Stimulated activated CD8-positive, alpha-beta memory T cell treated with anti-CD3 and anti-CD28 coated beads, Interleukin-4, amount 100 ng/mL, for 1 hour (primary cell): Measurements from ENCODE around the gene FSTL4.
"Not testable (repeated sequence)": the region's sequence is repeated elsewhere in the genome, so short reads cannot be mapped to it uniquely, and the experiment has no call there.

ENCODE experiments used
- DNase-seq, 2 donors: peaks; one replicate each; pipeline ENCODE4 v3.0.0-alpha.2; 2020; ENCODE audit warnings: low read depth in 2 of 2, low spot score in 1 of 2

Gene FSTL4

DNA sequence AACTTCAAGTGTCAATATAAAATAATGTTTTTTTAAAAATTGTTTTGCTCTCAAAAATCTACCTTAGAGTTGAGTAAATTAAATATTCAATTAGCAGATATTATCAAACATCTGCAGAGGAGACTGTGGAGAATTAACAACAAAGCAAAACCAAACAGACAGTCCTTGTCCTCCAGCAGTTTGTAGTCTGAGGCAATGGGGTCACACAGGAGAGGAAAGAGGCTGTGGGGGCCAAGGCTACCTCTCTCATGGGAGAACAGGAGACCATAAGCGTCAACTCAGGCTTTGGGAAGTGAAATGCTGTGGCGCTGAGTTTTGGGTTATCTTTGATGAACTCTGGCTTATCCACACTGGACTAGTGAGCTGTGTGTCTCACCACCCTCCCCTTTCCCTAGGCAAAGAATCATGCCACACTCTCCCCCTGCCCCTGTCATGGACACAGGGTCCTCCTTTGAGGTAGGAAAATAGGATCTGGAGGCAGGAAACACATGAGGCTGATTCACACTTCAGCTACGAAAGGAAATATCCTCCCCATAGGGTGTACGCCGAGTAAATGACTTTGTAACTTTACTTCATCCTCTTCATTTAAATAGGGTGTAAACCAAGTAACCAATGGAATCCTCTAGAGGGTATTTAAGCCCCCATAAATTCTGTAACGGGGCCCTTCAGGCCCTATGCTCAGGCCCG, 152.7 kb downstream of the FSTL4 start:
- DNase-seq, result no peak

DNA sequence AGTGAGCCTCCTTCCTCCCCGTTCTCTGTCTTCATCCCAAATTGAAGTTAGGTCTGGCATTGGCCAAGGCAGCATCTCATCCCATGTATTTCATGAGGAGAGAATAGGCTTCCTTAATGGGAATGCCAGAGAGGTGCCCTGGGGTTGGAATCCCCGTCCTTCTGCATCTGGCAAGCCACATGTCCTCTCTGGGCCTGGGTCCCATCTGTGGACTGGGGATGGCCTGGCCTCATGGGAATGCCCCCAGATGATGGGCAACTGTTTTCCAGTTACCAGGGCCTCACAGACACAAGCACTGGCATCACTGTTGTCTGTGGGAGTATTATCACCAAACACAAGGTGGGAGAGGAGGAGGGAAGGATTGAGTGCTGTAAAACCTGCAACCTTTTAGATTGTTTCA, 153.9 kb downstream of the FSTL4 start:
- DNase-seq, result no peak

DNA sequence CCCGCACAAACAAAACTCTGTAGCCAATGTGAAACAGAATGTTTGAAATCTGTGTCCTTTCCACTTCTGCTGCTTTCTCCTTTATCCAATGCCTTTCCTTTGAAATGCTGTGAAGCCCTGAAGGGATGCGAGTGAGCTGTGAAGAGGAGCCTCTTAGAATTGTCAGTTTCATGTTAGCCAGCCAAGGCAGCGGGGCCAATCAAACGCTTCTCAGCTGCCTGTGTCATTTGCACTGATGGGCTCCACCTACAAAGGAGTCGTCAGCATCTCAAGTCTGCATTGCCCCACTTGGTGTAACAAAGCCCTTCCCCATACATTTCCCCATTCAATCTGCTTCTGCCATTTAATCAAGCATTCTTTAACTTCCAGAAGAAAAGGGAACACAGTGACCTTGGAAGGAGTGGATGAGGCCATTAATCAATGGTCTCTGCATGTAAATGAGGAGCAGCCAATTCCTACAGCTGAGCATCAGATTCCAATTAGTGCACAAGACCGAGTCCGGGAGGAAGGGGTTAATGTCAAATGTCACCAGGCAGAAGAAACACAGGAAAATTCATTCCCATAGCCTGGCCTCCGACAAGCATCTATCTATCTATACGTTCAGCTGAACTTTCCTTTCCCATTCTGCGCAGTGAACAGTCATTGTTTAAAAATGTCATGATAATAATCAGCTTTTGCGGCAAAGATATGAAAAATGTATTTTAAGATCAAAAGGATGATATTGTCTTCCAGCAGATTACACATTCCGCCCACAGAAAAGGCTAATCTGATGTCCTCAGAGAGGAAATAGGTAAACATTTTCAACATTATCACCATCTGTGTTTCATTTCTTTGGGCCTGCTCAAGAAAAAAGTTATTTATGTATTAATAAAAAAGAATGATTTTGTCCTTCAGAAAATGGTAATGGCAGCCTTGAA, 154.6 kb downstream of the FSTL4 start:
- DNase-seq, result no peak

DNA sequence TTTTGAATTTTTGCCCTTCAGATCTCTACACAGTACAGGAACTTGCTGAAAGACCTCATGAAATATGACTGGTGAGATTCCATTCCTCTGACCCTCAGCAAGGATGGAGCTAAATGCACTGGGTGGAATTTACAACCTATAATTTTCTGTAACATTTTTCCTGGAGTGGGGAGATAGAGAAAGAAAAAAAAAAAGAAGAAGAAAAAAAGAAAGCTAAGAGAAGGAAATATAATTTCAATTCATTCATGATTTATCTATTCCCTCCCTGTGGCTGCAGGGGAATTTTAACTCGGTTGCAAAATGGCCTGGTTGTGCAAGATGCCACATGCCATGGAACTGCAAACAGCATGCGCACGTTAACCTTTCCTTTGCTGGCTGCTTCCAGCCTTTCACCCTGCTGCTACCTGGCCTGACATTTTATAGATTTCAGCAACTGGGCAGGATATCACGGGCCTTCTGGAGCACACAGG, 155.4 kb downstream of the FSTL4 start:
- no peak for DNase-seq

DNA sequence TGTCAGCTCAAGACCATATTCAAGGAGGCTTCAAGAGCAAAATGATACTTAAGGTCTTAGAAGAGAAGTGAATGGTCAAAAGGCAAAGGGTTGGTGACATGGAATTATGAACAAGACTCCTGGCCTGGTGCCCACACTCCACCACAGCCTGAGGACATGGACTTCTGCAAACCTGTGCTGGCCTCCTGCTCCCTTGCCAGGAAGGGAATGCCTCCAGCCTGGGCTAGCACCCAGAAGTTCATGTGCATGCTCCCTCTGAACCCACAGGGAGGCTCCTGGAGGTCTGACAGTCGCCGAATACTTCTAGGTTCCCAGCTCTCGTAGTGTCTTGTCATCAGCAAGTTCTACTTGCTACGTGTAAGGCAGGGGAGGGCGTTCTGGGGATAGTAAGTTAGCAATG, 156.7 kb downstream of the FSTL4 start:
- DNase-seq, result no peak

DNA sequence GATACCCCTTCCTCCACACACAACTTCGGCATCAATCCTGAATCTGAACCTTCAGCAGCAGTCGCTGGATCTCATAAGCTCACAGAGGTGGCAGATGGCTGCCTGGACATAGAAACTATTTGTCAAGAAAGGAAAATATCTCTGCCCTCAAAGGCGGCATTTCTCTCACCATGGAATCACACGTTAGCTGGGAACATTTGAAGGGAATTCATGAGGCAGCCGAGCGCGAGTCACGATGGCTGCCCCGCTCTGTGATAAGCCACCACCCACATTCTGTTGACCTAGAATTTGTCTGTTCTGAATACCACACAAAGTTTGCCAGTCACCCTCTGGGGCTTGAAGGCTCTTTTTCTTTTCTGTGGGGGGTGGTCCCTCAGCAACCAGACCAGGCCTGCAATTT, 157.9 kb downstream of the FSTL4 start:
- DNase-seq, result no peak

DNA sequence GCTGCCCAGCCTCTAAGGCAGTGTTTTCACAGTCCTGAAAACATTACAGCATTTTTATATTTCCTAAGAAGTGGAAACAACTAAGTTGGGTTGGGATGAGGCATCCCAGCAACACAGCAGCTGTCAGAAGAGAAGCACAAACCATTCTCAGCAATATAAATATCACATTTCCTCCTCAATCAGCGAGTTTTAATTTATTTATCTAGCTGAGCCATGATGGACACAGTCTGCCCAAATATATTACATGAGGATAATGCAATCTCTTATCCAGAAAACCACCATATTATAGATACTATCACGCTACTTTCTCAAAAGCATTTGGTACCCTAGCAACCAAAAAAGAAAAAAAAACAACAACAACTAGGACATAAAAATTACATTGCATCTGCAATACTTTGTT, 158.5 kb downstream of the FSTL4 start:
- DNase-seq, result no peak

DNA sequence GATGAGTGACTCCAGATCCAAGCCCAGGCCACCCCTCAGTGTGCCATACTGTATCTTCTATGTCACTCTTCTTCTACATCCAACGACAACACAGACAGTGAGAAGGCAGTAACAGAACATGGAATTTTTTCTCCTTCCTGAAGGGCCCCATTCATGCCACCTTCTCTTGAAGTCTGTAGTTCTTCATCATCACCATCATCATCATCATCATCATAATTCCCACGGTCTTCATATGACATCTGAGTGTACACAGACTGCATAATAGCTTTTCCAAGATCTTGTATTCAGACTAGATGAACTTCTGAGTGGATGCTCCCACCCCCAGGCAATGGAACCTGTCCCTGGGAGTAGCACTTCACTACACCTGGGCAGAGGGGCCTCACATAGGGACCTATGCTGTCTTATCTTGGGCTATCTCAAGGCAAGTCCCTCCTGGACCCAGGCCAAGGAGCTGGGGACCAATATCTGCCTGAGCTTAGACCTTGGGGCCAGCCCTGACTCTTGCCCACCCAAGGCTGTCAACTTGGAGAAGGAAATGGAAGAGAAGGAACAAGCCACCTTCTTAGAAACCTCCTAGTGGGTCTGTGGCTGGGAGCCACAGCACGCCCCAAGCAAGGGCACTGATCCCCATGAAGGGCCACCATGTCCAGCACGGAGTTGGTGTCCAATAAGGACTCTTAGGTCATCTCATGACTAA, 159.1 kb downstream of the FSTL4 start:
- DNase-seq, result no peak

DNA sequence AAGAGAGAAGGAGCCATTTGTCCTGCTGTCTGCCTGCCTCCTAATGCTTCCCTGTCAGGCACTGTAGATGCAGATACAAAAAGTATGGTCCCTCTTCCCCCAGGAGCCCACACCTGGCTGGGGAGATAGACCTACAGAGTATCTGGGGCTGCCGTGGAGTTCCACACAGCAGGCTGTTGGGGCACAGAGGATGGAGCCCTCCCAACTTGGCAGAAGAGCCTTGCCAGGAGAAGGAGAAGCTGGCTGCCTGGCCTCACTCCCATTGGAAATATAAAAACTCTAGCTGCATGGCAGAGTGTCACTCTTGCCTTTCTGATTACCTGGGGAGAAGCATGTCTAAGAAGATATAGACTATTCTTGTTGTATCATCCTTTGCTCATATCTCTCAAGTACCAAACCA, 160.4 kb downstream of the FSTL4 start:
- no peak for DNase-seq

DNA sequence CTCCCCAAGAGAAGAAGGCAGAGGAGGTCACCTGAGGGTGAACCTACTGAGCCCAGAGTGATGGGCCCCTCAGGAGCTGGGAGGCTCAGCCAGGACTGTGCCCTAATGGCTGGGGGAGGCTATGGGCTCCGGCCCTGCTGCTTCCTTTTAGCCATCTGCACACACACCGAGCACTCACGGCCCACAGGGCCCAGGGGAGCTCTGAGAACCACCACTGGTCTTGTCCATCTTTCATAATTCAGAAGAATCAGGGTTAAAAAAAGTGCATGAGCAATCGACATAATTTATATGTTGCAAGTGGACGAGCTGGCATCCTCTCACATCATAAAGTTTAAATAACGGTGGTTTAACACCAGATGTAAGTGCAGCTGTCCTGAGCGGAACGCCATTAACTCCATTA, 162.1 kb downstream of the FSTL4 start:
- DNase-seq, result no peak

DNA sequence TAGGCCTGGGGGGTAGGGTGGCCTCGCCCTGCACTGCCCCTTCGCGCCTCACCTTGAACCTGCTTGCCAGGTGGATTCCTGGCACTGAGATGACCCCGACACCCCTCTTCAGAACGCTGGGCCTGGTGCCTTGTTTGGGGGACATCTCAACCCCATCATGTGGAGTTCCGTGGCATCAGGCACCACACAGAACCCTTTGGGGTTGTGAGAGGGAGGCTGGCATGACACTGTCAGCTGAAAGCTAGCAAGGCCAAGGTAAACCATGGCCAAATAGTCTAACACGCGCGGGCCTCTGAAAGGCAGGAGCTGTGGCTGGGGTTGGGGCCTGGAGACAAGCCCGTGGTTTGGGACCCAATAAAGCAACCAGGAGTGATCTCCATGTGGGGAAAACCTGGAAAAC, 163.2 kb downstream of the FSTL4 start:
- DNase-seq, result no peak

DNA sequence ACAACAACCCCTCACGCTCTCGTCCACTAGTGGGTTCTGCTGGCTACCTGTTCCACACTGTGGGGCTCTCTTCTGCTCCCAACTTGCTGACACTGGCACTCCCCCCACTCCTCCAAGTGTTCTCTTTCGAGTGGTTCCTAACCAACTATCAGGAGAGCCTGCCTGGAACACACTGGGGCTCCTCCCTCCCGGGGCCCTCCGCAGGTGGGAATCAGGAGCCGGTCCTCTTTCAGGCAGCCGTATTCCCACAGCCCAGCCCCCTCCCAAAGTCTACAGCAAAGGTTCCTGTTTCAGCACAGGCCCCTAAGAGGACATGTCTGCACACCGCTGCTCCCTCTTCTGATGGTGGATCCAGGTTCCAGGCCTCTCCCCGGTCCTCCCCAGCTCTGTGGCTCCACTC, 165.9 kb downstream of the FSTL4 start:
- DNase-seq, result no peak

DNA sequence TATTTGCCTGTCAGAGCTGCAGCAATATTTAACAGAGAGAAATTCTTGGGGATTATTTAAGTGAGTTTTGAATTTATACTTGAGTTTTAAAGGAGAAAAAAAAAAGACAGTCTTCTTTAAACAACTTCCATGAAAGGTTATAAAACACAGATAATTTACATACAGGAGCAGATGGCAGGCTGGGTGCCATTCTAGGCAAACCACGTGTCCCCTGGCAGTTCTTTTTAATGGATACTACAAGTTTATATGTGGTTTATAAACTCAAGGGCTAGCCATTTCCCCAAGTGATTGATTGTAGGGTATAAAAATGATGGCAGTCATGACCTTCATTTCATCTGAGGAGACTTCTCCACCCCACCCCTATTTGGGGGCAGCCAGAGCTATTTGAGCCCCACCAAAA, 166.6 kb downstream of the FSTL4 start:
- no peak for DNase-seq

DNA sequence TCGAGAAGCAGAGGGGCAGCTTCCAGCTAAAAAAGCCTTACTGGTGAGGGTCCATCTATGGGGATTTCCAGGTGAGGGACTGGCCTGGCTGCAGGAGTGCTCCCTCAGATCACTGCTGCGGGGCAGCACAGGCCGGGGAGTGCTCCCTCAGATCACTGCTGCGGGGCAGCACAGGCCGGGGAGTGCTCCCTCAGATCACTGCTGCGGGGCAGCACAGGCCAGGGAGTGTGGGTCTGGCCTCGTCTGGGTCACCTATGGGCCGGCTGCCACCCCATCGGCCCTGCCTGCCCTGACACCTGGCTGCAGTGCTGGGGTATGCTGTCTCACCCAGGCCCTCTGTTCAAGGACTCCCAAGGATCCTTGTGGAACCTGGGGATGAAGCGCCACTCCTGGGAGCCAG, 167.1 kb downstream of the FSTL4 start:
- DNase-seq, result not testable (repeated sequence)

DNA sequence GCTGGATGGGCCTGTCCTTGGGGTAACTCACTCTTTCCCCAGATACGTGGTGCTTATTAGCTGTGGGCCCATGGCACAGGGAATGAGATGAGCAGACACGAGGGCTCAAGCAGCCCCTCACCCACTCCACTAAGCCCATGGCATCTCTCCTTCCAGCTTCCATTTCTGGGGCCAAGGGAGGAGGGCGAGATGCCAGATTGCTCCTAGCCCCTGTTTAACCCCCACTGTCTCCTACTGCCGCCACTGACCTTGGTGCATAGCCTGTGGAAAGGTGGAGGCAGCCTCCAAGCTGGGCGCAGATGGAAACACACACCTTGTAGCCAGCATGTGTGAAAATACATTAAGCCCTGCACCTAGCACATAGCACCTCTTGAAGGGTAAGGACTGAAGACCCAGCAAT, 167.6 kb downstream of the FSTL4 start:
- no peak for DNase-seq

DNA sequence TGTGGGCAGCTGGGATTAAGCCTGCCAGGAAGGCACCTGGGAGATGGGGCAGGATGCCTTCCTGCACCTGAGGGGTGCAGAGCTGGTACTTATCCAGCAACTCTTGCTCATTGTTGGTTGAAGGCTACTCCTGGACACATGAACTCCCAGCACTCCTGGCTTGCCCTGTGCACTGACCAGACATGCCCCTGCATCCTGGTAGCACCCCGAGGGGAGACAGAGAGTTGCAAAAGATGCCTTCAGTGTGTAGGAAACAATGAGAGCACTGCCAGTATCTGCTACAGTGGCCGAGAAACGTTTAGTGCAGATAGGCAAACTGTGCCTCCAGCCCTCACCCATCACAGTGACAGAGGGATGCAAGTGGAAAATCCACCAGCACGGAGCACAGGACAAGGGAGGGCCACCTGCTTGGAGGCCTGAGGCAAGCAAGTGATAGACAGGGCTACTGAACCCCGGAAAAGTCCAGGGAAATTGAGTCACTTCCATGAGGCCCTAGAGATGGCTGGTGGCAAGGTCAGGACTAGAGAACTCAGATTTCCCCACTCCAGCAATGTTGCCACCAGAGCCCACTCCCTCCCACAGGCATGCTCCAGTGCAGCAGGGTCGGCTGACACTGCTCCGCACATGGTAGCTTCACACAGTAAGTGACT, 171.1 kb downstream of the FSTL4 start:
- DNase-seq, result no peak

DNA sequence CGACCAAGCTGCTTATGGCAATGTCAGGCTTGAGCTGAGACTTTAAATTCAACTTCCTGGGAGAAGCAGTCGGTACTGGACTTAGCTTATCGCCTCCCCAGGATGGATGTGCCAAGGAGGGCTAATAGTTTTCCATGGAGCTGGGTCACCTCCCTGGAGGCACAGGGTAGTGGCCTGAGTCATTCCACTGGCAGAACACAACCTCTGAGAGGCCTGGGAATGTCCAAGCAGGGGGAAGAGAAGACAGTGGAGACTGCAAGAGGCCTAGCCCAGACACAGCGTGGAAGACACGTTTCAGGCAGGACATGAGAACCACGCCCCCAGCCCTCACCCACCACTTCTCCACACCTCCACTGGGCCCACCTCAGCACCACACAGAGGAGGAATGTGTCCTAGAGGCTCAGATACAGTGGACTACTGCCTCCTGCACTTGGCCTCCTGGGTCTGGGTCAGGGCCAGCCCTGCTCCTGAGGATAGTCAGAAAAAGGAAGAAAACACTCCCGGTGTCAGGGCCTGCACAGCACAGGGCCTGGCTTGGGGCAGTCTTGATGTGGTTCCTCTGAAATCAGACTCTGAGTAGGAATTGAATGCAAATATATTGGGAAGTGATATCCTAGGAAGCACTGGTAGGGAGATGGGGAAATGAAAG, 171.8 kb downstream of the FSTL4 start:
- DNase-seq, result no peak

DNA sequence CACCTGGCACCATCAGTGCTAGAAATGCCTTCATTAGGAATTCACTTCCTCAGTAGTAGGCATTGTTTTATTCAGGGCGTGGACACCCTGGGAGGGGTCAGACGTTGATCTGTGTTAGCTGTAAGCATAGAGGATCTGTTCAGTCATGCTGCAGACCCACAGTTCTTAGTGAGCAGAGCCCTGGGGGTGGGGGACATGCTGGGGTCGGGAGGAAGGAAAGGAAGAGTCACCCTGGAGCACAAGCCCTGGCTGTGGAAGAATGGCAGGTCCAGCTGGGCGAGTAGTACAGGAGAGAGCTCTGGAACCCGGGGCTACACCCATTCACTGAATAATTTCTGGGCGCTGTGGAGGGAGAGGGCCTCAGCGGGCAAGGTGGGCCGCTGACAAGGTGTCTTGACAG, 172.5 kb downstream of the FSTL4 start:
- no peak for DNase-seq

DNA sequence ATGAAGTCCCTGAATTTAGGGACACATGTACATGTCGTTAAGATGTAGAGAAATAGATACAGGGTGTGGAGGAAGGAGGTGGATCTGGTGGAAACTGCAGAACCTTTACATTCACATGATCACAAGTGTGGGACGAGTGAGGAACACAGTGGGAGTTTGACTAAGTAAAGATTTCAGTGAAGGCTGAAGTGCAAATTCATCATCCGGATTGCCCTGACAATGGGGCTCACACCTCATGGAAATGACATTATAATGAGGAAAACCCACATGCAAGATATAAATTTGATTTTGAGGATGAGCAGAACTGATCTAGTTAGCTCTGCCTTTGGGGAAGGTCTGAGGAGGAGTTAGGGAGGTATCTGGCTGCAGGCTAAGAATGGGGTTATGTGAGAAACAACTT, 173.9 kb downstream of the FSTL4 start:
- DNase-seq, result no peak

DNA sequence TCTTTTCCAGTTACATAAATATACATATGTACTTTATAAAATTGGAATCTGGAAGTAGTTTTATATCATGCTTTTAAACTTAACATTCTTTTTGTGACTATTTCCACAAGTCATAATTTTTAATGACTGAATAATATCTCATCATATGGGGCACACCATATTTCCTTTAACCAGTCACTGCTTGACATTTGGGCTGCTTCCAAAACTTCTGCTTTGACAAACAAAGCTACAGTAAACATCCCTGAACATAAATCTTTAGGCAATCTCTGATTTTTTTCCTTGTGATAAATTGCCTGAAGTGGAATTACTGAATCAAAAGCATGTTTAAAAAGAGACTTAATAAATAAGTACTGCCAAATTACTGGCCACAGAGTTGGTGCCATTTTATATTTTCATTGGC, 178.0 kb downstream of the FSTL4 start:
- no peak for DNase-seq

DNA sequence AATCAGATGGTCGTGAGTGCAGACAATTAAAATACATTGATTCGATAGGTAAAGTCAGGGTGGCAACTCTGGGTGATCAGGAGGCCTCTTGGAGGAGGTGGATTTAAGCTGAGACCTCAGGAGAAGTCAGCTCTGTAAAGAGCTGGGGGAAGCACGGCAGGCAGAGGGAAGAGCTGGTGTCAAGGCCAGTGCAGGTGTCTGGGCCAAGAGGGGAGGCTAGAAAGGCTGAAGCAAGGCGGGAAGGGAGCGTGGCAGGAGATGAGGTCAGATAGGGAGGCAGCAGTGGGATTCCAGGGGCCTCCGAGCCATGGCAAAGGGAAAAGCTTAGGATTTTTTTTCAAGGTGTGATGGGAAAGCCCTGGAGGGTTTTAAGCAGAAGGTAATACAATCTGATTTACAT, 178.7 kb downstream of the FSTL4 start:
- no peak for DNase-seq
